ENCODE data around the gene VASH1. TPM values are rescaled to one million over a fixed set of nuclear protein-coding genes. Genes with fewer than 3 reads are reported as not detected.

Gene VASH1
- polyA plus RNA-seq, 6 donors from 2014 or later = 0.05 to 0.61 (median 0.39) TPM; not detected in 1

DNA sequence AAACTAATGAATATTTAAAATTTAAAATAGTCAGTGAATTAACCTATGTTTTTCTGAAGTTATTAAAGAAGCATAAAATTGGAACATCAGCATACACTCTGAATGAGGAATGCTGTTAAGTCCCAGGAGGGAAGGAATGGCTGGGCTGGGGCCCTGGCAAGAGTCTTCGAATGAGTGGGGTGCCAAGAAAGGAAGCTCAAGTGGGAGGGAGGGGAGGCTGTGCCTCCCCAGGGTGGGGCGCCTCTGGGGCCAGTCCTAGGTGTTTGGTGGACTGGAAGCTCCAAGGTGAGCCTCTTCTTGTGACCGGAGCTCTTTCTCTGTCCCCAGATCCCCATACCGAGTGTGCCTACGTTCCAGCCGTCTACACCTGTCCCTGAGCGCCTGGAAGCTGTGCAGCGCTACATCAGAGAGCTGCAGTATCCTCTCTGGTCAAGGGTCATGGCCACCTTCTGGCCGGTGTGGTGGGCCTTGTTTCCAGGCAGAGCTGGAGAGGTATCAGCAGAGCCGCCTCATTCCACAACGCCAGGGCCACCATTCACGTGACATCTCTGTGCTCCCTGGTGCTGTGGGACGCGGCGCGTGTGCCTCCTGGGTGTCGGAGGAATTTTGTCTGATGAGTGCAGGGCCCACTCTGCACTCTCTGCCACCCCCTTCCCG lies 8.5 kb downstream of the VASH1 start:
- H3K36me3 Mint-ChIP-seq = no peaks in the 10 kb centered on the region
- H3K9me3 Mint-ChIP-seq = no peaks in the 10 kb centered on the region
- H3K4me3 Mint-ChIP-seq = peak overlapping the region in 1 of 8 donors; percentile 25
- peak overlapping the region in 1 of 6 donors; percentile 34 for H3K27ac Mint-ChIP-seq
- ATAC-seq (ENCODE audit: low read depth in 2 of 2) = no peak
- H3K4me1 Mint-ChIP-seq = peaks cover 6 to 14% (median 11%) of the 10 kb centered on the region in 3 donors
- peaks cover 13 to 33% (median 14%) of the 10 kb centered on the region in 3 donors for H3K27me3 Mint-ChIP-seq
- DNase-seq = no peak

GRCh38 chr14:76770521-76771436 lies 9.5 kb downstream of the VASH1 start:
- Mint-ChIP-seq H3K4me3 (no peak overlapping the region), H3K4me1 (peaks cover 10 to 17% (median 11%) of the 10 kb centered on the region in 3 donors), H3K27me3 (peaks cover 3 to 23% (median 7%) of the 10 kb centered on the region in 3 donors), H3K36me3 (no peaks in the 10 kb centered on the region), H3K27ac (peak overlapping the region in 1 of 6 donors; percentile 38), H3K9me3 (no peaks in the 10 kb centered on the region)
- ATAC-seq (ENCODE audit: low read depth in 2 of 2) (no peak), DNase-seq (no peak)

- no peaks in the 10 kb centered on the region for H3K9me3 Mint-ChIP-seq
- no peak overlapping the region for H3K27ac Mint-ChIP-seq
- no peaks in the 10 kb centered on the region for H3K36me3 Mint-ChIP-seq
- peaks cover 10 to 17% (median 11%) of the 10 kb centered on the region in 3 donors for H3K4me1 Mint-ChIP-seq
- ATAC-seq (ENCODE audit: low read depth in 2 of 2) (no peak), DNase-seq (no peak)
- peaks cover 0 to 21% (median 4%) of the 10 kb centered on the region in 3 donors for H3K27me3 Mint-ChIP-seq
- peak overlapping the region in 1 of 8 donors; percentile 43 for H3K4me3 Mint-ChIP-seq
Observed at GRCh38 chr14:76771437-76771980, 10.2 kb downstream of the VASH1 start.

DNA sequence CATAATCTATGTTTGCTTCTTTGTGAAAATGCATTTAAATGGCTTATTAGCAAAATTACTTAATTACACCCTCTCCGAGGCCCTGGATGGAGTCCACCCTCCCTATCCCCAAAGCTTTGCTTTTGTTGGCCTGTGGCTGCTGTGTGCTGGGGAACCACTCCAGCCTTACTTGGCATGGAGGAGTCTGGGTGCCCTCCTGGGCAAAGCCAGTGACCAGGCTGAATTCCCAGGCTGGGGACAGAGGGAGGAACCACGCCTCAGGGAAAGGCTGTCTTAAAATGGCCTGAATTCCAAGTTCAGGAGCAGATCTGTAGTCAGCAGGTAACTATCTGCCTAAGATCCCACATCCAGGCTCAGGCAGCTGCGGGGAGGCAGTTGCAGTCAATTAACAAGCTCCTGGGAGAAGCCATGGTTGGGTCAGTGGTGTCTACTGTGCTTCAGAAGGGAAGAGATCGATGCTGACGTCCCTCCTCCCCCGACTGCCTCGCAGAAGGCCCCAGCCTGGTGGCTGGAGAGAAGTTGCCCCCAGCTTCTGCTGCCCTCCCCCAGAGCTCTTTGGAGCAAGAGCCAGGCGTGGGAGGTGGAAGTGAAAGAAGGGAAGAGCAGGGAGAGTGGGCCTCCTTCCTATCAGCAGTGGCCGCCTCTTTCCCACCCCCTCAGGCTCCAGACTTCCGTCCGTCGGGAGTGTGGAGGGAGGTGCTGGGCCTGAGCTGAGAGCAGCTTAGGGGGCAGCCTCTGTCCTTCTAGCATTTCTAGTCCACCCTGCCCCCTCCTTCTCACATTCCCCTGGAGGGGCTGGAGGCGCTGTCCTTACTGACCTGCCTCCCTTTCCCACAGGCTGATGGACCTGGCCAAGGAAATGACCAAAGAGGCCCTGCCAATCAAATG lies 11.3 kb downstream of the VASH1 start:
- Mint-ChIP-seq H3K27me3 (peaks cover 0 to 21% (median 4%) of the 10 kb centered on the region in 3 donors), H3K36me3 (no peaks in the 10 kb centered on the region), H3K9me3 (no peaks in the 10 kb centered on the region), H3K4me3 (no peak overlapping the region), H3K4me1 (peaks cover 10 to 17% (median 11%) of the 10 kb centered on the region in 3 donors), H3K27ac (no peak overlapping the region)
- no peak for DNase-seq
- ATAC-seq (ENCODE audit: low read depth in 2 of 2) = no peak

GRCh38 chr14:76773188-76773885 lies 12.1 kb downstream of the VASH1 start:
- Mint-ChIP-seq H3K4me3 (no peak overlapping the region), H3K36me3 (no peaks in the 10 kb centered on the region), H3K4me1 (peaks cover 6 to 13% (median 7%) of the 10 kb centered on the region in 3 donors), H3K27ac (peak overlapping the region in 1 of 6 donors; percentile 37), H3K9me3 (no peaks in the 10 kb centered on the region), H3K27me3 (peaks cover 0 to 21% (median 4%) of the 10 kb centered on the region in 3 donors)
- DNase-seq = no peak
- no peak for ATAC-seq (ENCODE audit: low read depth in 2 of 2)

GRCh38 chr14:76773956-76774820 lies 12.9 kb downstream of the VASH1 start:
- Mint-ChIP-seq H3K36me3 (no peaks in the 10 kb centered on the region), H3K27me3 (peaks cover 0 to 21% (median 4%) of the 10 kb centered on the region in 3 donors), H3K4me1 (peaks cover 0 to 6% (median 4%) of the 10 kb centered on the region in 3 donors), H3K4me3 (no peak overlapping the region), H3K27ac (no peak overlapping the region), H3K9me3 (no peaks in the 10 kb centered on the region)
- DNase-seq (no peak), ATAC-seq (ENCODE audit: low read depth in 2 of 2) (no peak)

DNA sequence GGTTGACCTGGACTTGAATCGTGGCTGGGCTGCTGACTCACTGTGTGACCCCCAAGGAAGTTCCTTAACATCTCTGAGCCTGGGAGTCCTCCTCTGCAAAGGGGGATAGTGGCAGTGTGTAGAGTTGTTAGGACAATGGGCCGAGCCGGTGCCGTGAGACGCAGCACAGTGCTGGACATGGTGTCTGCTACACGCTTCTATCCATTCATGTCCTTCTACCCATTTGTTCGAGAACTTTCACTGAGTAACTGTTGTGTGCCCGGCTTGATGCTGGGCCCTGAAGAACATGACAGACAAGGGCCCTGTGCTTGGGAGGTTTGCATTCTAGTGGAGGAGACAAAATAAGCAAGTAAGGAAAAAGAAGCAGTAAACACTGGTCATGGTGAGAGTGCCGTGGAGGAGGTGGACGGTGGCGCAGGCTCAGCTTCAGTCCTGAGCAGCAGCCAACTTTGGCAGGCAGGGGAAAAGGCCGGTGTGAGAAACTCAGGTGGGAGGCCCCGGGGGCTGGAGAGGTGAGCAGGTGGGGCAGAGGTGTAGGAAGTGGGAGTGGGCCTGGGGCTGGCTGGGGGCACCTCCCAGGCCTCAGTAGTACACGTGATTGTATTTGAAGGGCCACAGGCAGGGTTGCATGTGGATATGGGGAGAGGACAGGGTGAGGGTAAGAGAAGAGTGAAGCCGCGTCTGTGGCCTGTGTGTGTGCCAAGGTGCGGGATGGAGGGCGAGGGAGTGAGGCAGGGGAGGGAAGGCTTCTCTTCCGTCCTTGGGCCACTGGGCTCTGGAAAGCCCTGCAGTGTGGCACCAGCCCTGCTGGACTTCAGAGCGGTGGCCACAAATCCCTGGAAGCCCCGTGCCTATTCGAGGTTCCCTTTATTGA lies 13.8 kb downstream of the VASH1 start:
- DNase-seq (no peak), ATAC-seq (ENCODE audit: low read depth in 2 of 2) (no peak)
- Mint-ChIP-seq H3K27me3 (peaks cover 0 to 18% (median 4%) of the 10 kb centered on the region in 3 donors), H3K9me3 (no peaks in the 10 kb centered on the region), H3K27ac (peak overlapping the region in 4 of 6 donors; percentile 8 to 81 (median 35)), H3K4me3 (no peak overlapping the region), H3K36me3 (peaks cover 0 to 5% of the 10 kb centered on the region in 2 donors), H3K4me1 (peaks cover 0 to 4% (median 3%) of the 10 kb centered on the region in 3 donors)

DNA sequence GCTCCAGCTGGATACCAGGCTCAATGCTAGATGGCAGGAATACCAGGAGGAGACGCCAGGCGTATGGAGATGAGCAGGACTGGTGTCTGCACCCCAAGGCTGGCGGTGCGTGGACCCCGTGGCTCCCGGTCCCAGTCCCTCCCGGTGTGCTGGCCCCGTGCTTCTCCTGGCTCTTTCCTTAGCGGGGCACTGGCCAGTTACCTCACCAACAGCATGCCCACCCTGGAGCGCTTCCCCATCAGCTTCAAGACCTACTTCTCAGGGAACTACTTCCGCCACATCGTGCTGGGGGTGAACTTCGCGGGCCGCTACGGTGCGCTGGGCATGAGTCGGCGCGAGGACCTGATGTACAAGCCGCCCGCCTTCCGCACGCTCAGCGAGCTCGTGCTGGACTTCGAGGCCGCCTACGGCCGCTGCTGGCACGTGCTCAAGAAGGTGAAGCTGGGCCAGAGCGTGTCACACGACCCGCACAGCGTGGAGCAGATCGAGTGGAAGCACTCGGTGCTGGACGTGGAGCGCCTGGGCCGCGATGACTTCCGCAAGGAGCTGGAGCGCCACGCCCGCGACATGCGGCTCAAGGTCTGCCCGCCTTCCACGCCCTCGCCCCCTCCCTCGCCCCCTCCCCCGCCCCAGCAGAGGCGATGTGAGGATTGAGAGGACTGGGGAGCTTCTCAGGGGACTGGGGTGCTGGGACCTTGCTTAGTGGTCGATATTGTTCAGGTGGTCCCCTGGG lies 14.6 kb downstream of the VASH1 start:
- Mint-ChIP-seq H3K36me3 (peaks cover 0 to 6% of the 10 kb centered on the region in 2 donors), H3K4me3 (no peak overlapping the region), H3K9me3 (no peaks in the 10 kb centered on the region), H3K27ac (no peak overlapping the region), H3K27me3 (peaks cover 0 to 14% (median 4%) of the 10 kb centered on the region in 3 donors), H3K4me1 (peaks cover 0 to 4% (median 3%) of the 10 kb centered on the region in 3 donors)
- no peak for DNase-seq
- no peak for ATAC-seq (ENCODE audit: low read depth in 2 of 2)

DNA sequence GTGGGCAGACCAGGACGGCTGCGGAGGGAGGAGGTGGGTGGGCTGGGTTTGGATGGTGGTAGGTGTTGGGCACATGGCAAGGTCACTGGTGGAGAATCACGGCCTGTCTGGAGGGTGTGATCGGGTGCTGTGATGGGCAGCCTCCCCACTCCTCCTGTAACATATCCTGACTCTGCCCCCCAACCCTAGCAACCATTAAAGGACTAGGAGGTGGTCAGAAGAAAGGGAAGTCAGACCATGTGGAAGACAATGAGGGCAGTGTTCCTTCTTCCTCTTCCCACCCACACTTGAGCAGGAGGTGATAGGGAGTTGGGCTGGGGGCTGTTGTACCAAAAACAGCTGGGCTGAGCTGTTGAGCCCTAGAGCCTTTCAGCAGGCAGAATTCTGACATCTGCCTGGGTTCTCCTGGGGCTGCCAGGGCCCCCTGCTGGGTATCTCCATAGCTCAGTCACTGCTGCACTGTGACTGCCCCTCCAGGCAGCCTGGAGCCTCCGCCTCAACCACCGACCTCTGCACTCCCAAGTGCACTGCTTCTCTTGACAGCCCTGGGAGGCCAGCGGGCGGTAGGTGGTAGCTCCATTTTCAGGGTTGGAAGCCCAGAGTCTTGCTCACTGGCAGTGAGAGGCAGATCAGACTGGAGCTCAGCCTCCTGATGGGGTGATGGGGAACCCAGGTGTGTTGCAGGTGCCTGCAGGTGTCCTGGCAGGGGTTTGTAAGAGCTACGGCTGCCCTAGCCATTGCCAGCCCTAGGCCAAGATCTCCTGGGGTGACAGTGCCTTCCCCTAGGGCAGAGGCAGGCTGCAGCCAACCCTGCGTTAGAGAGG lies 15.4 kb downstream of the VASH1 start:
- H3K36me3 Mint-ChIP-seq = peaks cover 0 to 6% of the 10 kb centered on the region in 2 donors
- H3K27ac Mint-ChIP-seq = no peak overlapping the region
- H3K4me3 Mint-ChIP-seq = no peak overlapping the region
- ATAC-seq (ENCODE audit: low read depth in 2 of 2) (no peak), DNase-seq (no peak)
- H3K27me3 Mint-ChIP-seq = peaks cover 0 to 9% (median 0%) of the 10 kb centered on the region in 3 donors
- H3K9me3 Mint-ChIP-seq = no peaks in the 10 kb centered on the region
- H3K4me1 Mint-ChIP-seq = peaks cover 0 to 4% (median 3%) of the 10 kb centered on the region in 3 donors

- Mint-ChIP-seq H3K27me3 (peaks cover 0 to under 1% (median 0%) of the 10 kb centered on the region in 3 donors), H3K4me3 (no peak overlapping the region), H3K27ac (peak overlapping the region in 1 of 6 donors; percentile 38), H3K36me3 (peaks cover 0 to 6% of the 10 kb centered on the region in 2 donors), H3K4me1 (peaks cover 0 to 4% (median 3%) of the 10 kb centered on the region in 3 donors), H3K9me3 (no peaks in the 10 kb centered on the region)
- ATAC-seq (ENCODE audit: low read depth in 2 of 2) (no peak), DNase-seq (no peak)
Observed at GRCh38 chr14:76777721-76778120, 16.5 kb downstream of the VASH1 start.
